Stimulated activated CD4-positive, alpha-beta T cell treated with anti-CD3 and anti-CD28 coated beads, Interleukin-1b, Interleukin-23, amount 100 ng/mL, for 24 hours (primary cell): ENCODE results near the gene TBC1D23.
A peak's percentile ranks its signal among the peaks of the same experiment; 100 is the strongest.
"Not testable (repeated sequence)": the region's sequence is repeated elsewhere in the genome, so short reads cannot be mapped to it uniquely, and the experiment has no call there.

Experiments
- DNase-seq, 4 experiments: peaks; one replicate each; pipeline ENCODE4 v3.0.0-alpha.2; 2020; ENCODE audit warnings: low read depth in 4 of 4, low spot score in 1 of 4

TBC1D23 gene

GRCh38 chr3:100295089-100295488 is 34.3 kb downstream of the TBC1D23 start:
- no peak for DNase-seq

GRCh38 chr3:100297784-100298183 is 37.0 kb downstream of the TBC1D23 start:
- DNase-seq: no peak

DNA sequence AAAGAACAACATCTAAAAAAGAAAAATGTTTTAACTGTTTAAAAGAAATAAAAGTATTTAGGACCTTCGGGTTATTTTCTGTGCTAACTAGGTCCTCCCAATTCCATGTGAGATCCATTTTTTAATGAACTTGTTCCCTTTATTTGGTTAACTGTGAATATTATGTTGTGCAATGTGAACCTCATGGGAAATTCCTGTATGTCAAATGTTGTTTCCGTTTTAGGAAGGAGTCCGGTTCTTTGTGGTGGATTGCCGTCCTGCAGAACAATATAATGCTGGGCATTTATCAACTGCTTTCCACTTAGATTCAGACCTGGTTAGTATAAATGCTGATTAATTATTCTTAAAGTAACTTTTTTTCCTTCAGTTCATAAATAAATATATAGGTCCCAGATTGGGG is 38.2 kb downstream of the TBC1D23 start:
- DNase-seq: no peak

DNA sequence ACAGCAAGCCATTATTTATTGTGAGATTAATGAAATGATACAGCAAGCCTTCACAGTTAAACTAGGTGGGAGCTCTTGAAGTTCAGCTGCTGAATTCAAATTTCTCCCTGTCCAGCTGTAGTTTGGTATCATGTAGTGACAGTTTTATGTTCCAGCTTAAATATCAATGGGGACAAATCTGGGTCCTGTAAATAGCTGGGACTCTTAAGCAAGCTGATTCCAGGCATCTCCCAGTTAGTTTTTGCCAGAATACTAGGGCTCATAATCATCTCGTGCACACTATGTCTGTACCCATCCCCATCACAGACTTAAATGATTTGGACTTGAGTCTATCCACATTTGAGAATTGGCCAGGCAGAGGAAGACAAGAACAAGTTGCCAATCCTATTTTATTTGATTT is 45.9 kb downstream of the TBC1D23 start:
- DNase-seq: no peak

- DNase-seq: no peak
Observed at GRCh38 chr3:100310355-100310965, 49.7 kb downstream of the TBC1D23 start.

DNA sequence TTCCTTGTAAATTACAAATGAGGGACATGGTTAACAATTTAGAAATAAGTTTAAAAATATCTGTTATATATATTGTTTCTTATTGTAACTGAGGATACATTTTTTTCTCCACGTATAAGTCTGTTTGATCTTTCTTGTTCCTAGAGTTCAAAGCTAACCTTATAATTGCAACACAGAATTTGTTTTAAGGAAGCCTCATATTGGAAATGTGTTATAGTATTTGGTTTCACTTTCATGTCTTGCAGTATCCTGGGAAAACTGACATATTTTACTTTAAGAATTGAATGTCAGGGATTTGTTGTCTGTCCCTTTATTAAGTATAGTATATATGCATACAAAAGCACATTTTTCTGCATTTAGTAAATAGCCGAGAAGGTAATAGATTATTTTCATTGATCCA is 50.2 kb downstream of the TBC1D23 start:
- no peak for DNase-seq

GRCh38 chr3:100316641-100317069 is 55.9 kb downstream of the TBC1D23 start:
- no peak for DNase-seq

DNA sequence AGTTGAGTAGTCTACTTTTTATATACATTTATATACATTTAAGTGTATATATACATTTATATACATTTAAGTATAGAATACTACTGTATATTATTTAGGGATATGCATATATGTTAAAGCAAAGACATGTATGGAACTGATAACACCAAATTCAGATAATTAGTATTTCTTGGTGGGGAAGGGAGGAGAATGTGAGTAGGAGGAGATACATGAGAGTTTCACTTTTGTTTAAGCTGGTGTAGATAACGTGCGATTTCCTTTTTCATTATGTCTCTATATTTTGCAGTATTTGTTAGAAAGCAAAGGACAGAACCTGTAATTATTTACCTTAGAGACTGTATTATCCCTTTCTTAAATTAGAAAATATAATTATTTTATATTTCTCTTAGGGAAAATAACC is 57.1 kb downstream of the TBC1D23 start:
- no peak for DNase-seq

DNA sequence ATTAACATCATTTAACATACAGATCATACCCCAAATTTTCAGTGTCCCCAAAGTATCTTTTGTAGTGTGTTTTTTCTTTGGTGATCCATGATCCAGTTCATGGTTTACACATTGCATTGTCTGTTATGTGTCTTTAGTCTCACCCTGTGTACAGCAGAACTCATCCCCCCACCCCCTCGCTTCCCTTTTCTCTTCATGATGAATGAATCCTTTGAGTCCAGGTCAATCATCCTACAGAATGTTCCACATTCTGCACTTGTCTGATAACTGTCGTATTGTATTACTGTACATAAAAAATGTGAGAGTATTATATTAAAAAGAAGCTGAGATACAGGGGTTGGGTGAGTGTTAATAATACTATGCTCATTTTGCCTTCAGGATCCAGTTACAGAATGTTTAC is 59.2 kb downstream of the TBC1D23 start:
- DNase-seq: no peak

- DNase-seq: no peak
Observed at GRCh38 chr3:100324044-100324443, 63.3 kb downstream of the TBC1D23 start.

DNA sequence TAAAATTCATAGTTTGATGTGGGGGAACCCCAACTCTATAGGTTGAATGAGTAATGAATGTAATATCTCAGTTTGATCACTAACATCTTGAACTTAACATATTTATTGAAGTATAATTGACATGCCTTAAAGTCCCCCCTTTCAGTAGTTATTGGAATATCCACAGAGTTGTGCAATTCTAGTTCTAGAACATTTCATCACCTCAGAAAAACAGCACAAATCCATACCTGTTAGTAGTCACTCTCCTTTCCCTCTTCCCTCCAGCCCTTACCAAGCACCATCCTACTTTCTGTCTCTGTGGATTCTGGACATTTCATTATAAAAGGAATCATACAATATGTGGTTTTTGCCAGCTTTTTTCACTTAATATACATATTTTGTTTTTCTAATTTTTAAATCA is 65.0 kb downstream of the TBC1D23 start:
- no peak for DNase-seq

DNA sequence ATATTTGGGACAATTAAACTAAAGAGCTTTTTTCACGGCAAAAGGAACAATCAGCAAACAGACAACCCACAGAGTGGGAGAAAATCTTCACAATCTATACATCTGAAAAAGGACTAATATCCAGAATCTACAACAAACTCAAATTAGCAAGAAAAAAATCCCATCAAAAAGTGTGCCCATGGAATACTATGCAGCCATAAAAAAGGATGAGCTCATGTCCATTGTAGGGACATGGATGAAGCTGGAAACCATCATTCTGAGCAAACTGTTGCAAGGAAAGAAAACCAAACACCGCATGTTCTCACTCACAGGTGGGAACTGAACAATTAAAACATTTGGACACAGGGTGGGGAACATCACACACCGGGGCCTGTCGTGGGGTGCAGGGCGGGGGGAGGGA is 66.6 kb downstream of the TBC1D23 start:
- DNase-seq: not testable (repeated sequence)

DNA sequence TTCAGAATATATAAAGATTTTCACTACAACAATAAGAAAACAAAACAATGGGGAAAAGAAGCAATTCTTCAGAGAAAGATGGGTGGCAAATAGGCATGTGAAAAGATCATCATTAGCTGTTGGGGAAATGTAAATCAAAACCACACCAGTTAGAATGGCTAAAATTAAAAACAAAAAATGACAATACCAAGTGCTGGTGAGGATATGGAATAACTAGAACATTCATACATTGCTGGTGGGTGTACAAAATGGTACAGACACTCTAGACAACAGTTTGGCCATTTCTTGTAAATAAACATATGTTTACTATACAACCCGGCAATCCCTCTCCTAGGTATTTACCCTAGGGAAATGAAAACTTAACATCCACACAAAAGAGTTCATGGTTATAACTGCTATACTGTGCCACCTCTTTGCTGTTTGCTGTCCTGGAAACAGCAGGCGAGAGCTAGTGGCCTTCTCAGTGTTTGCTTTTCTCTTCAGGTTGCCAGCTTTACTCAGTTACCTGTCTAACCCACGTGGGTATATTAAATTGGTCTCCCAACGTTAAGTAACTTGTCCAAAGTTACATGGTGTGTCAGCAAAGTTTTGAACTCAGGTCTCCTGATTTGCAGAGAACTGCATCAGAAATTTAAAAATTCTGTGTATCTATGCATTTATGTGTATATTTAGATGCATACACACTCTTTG is 69.2 kb downstream of the TBC1D23 start:
- DNase-seq: no peak

DNA sequence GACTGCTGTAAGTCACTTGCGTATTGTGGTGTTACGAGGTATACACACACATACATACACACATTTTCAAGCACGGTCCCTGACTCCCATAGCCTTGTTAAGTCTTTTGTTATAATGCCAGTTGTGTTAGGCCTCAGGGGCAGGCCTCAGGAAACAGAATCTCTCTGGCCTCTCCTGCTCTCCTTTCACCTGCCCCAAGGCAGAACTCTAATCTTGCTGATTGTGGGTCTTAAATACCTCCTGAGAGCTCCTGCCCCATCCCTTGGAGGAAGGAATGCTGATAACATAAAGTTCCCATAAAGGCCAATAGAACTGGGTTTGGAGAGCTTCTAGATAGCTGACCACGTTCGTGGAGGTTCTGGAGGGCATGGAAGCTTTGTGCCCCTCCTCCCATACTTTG is 69.9 kb downstream of the TBC1D23 start:
- no peak for DNase-seq

DNA sequence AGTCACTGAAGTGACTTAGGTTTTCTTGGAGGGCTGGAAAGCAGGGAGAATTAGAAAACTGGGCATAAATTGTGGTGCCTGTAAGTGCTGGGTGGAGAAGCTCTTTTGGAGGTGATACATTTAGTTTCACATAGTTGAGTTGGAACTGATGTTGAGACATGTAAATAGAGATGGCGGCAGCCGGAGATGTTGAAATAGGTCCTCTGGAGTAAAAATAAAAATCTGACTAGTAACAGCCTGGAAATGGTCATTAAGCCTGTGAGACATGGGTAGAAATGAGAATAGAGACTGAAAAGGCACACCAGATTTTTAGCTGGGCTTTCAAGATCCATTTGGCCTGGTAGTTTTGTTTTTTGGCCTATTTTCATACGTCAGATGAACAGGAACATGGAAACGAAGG is 70.9 kb downstream of the TBC1D23 start:
- no peak for DNase-seq

GRCh38 chr3:100333051-100333450 is 72.3 kb downstream of the TBC1D23 start:
- no peak for DNase-seq

DNA sequence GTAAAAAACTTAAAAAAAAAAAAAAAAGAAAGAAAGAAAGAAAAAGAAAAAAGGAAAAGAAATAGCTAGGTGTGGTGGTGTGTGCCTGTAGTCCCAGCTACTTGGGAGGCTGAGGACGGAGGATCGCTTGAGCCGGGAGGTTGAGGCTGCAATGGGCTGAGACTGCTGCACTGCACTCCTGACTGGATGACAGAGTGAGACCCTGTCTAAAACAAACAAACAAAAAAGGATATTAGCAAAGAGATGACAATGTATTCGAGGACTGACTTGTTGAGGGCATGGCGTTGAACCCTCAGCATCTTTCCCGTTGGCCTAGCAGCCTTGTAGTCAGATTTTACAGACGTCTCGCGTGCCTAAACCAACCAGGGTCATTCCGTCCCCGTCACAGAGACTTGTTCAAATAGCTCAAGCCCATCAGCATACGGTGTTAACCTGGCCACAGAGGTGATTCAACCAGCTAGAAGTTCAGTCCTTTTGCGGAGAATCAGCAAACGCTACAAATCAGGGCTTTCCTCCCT is 73.2 kb downstream of the TBC1D23 start:
- no peak for DNase-seq

- DNase-seq: peak; percentile 57 to 76 (median 65)
Observed at GRCh38 chr3:100334488-100335351, 73.9 kb downstream of the TBC1D23 start, which contains the start of gene NIT2. Gene NIT2 (plus strand): TSS chr3:100334757. CDS start chr3:100334792, 35 bp downstream.

DNA sequence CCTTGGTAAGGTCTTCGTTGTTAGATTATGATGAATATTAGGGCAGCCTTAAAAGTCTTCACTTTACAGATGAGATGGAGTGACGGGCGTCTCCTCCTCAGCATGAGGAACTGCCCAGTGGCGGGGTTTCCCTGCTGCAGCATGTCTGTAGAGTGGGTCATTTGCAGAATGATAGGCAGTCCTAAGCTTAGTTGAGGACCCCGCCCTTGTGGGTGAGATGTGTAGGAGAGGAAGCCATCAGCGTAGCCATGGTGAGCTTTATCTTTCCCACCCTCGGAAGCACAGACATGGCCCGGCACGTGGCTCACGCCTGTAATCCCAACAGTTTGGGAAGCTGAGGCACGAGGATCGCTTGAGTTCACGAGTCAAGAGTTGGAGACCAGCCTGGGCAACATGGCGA is 74.6 kb downstream of the TBC1D23 start:
- DNase-seq: no peak

DNA sequence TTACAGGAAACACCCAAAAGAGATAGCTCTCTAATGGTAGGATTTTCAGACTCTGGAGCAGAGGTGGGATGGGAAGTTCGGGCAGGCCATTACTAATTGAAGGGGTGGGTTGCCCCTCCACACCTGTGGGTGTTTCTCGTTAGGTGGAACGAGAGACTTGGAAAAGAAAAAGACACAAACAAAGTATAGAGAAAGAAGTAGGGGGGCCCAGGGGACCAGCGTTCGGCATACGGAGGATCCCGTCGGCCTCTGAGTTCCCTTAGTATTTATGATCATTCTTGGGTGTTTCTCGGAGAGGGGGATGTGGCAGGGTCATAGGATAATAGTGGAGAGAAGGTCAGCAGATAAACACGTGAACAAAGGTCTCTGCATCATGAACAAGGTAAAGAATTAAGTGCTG is 75.4 kb downstream of the TBC1D23 start:
- DNase-seq: not testable (repeated sequence)

- no peak for DNase-seq
Observed at GRCh38 chr3:100338911-100339310, 78.1 kb downstream of the TBC1D23 start.

GRCh38 chr3:100339786-100340185 is 79.0 kb downstream of the TBC1D23 start:
- DNase-seq: no peak
